ENCODE data around the gene ASCC1. TPM values are rescaled to one million over a fixed set of nuclear protein-coding genes. Genes with fewer than 3 reads are reported as not detected.
"Not testable (repeated sequence)": the region's sequence is repeated elsewhere in the genome, so short reads cannot be mapped to it uniquely, and the experiment has no call there.

Gene ASCC1
- total RNA-seq, 2 experiments from 2014 or later: 61.6 to 68.5 TPM

GRCh38 chr10:72156223-72156622 lies 59.9 kb downstream of the ASCC1 start:
- DNase-seq: no peak
- intact Hi-C loops (cut with micrococcal nuclease): no loop called here
- Mint-ChIP-seq H3K27ac (no peak overlapping the region), H3K9me3 (no peaks in the 10 kb centered on the region), H3K27me3 (ENCODE audit: low read depth) (no peaks in the 10 kb centered on the region), H3K4me1 (ENCODE audit: low read depth) (peaks cover under 1% of the 10 kb centered on the region), H3K36me3 (ENCODE audit: low read depth) (peaks cover 30% of the 10 kb centered on the region), H3K4me3 (no peak overlapping the region)
- CTCF ChIA-PET: interaction anchor here (1.2 to 1.6 kb wide), 3 partner anchors 9 to 181 kb away, joined by 3 to 4 read pairs (median 4); no protein-coding TSS in a partner anchor

DNA sequence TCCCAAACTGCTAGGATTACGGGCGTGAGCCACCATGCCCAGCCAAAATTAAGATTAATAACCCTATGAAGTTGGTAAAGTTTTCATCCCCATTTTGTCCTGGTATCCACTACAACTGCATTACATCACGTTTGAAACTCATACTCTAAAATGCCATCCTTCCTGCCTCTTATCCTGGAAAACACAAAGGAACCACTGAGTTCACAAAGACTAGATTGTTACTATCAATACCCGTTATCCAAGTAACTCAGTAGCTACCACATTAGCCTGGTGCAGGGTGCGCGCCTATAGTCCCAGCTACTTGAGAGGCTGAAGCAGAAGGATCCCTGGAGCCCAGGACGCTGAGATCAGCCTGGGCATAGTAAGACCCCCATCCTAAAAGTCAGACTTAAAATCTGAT lies 63.8 kb downstream of the ASCC1 start:
- intact Hi-C loops (cut with micrococcal nuclease): no loop called here
- no peak overlapping the region for H3K27ac Mint-ChIP-seq
- no peak overlapping the region for H3K4me3 Mint-ChIP-seq
- no peaks in the 10 kb centered on the region for H3K9me3 Mint-ChIP-seq
- H3K4me1 Mint-ChIP-seq (ENCODE audit: low read depth): peaks cover 15% of the 10 kb centered on the region
- peaks cover 22% of the 10 kb centered on the region for H3K36me3 Mint-ChIP-seq (ENCODE audit: low read depth)
- H3K27me3 Mint-ChIP-seq (ENCODE audit: low read depth): no peaks in the 10 kb centered on the region
- no peak for DNase-seq
- CTCF ChIA-PET: no interaction called here

DNA sequence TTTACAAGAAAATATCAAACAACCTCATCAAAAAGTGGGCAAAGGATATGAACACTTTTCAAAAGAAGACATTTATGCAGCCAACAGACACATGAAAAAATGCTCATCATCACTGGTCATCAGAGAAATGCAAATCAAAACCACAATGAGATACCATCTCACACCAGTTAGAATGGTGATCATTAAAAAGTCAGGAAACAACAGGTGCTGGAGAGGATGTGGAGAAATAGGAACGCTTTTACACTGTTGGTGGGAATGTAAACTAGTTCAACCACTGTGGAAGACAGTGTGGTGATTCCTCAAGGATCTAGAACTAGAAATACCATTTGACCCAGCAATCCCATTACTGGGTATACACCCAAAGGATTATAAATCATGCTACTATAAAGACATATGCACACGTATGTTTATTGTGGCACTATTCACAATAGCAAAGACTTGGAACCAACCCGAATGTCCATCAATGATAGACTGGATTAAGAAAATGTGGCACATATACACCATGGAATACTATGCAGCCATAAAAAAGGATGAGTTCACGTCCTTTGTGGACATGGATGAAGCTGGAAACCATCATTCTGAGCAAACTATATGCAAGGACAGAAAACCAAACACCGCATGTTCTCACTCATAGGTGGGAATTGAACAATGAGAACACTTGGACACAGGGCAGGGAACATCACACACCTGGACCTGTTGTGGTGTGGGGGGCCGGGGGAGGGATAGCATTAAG lies 65.2 kb downstream of the ASCC1 start:
- H3K27ac Mint-ChIP-seq; CTCF ChIA-PET; intact Hi-C loops (cut with micrococcal nuclease); H3K4me3 Mint-ChIP-seq; DNase-seq; H3K27me3 Mint-ChIP-seq (ENCODE audit: low read depth); H3K9me3 Mint-ChIP-seq: not testable (repeated sequence)
- peaks cover 15% of the 10 kb centered on the region for H3K4me1 Mint-ChIP-seq (ENCODE audit: low read depth)
- H3K36me3 Mint-ChIP-seq (ENCODE audit: low read depth): peaks cover 16% of the 10 kb centered on the region

GRCh38 chr10:72147324-72147584 lies 68.8 kb downstream of the ASCC1 start:
- CTCF ChIA-PET: interaction anchor here (1.5 kb wide), 1 partner anchor 20 kb away, joined by 4 read pairs; no protein-coding TSS in a partner anchor
- intact Hi-C loops (cut with micrococcal nuclease): not testable (repeated sequence)

DNA sequence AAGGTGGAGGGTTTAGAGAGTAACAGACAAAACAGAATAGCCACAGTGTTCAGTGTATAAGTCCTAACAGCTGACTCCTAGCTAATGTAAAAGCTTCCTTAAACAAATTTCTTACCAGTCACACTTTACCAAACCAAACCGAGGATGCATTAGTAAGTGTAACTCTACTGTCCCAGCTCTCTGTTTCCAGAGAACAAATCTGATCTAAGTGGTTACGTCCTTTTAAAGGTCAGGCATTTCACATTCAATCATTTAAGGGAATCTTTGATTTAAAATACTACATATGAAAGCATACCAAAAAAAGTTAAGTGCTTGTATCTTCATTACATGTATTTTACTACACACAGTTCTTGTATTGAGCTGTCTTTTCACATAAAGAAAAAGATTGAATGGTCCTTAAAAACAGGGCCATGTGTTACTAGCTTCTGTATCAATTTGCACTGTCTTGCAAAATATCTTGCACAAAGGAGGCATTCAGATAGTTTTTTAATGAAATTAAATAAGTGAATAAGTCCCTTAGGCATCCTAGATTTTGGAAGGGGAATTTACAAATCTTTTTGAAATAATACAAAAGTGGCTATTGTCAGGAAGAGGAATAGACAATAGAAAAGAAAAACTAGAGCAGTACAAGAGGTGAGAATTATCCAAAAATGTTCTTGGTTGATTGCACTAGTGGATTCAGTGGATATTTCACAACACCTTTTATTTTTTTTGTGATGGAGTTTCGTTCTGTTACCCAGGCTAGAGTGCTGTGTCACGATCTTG lies 69.3 kb downstream of the ASCC1 start:
- peaks cover 15% of the 10 kb centered on the region for H3K4me1 Mint-ChIP-seq (ENCODE audit: low read depth)
- no peaks in the 10 kb centered on the region for H3K27me3 Mint-ChIP-seq (ENCODE audit: low read depth)
- no peak overlapping the region for H3K27ac Mint-ChIP-seq
- DNase-seq: no peak
- no peak overlapping the region for H3K4me3 Mint-ChIP-seq
- CTCF ChIA-PET: interaction anchor here (0.9 to 1.5 kb wide), 2 partner anchors 20 to 174 kb away, joined by 3 to 4 read pairs; no protein-coding TSS in a partner anchor
- intact Hi-C loops (cut with micrococcal nuclease): no loop called here
- H3K9me3 Mint-ChIP-seq: no peaks in the 10 kb centered on the region
- peaks cover 8% of the 10 kb centered on the region for H3K36me3 Mint-ChIP-seq (ENCODE audit: low read depth)

More at GRCh38 chr10:72147324-72147584, 68.8 kb downstream of the ASCC1 start:
- DNase-seq; H3K27ac Mint-ChIP-seq; H3K9me3 Mint-ChIP-seq; H3K27me3 Mint-ChIP-seq (ENCODE audit: low read depth); H3K36me3 Mint-ChIP-seq (ENCODE audit: low read depth); H3K4me3 Mint-ChIP-seq: not testable (repeated sequence)
- H3K4me1 Mint-ChIP-seq (ENCODE audit: low read depth): peaks cover 15% of the 10 kb centered on the region

- peaks cover 7% of the 10 kb centered on the region for H3K36me3 Mint-ChIP-seq (ENCODE audit: low read depth)
- no peak overlapping the region for H3K4me3 Mint-ChIP-seq
- no peaks in the 10 kb centered on the region for H3K27me3 Mint-ChIP-seq (ENCODE audit: low read depth)
- intact Hi-C loops (cut with micrococcal nuclease): no loop called here
- CTCF ChIA-PET: interaction anchor here (0.9 to 1.5 kb wide), 2 partner anchors 19 to 175 kb away, joined by 3 to 4 read pairs; no protein-coding TSS in a partner anchor
- H3K9me3 Mint-ChIP-seq: no peaks in the 10 kb centered on the region
- H3K27ac Mint-ChIP-seq: no peak overlapping the region
- peaks cover 15% of the 10 kb centered on the region for H3K4me1 Mint-ChIP-seq (ENCODE audit: low read depth)
- no peak for DNase-seq
Measured at GRCh38 chr10:72146071-72146470, 70.0 kb downstream of the ASCC1 start.

DNA sequence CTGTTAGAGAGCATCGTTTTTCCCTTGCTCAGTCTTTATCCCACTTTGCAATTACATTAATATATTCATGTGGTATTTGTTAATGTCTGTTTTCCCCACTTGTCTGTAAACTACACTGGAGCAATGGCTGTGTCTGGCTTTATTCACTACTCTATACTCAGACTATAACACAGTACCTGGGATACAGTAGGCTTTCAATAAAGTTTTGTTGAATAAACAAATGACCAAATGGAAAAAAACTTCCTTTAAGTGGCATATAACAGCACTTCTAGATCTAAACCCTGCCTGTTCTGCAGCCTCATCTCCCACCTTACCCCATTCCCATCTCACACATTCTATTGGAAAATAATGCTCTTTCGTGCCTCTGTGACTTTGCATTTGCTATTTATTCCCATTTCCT lies 70.4 kb downstream of the ASCC1 start:
- Mint-ChIP-seq H3K36me3 (ENCODE audit: low read depth) (peaks cover 3% of the 10 kb centered on the region), H3K9me3 (no peaks in the 10 kb centered on the region), H3K4me3 (no peak overlapping the region), H3K4me1 (ENCODE audit: low read depth) (peaks cover 15% of the 10 kb centered on the region), H3K27me3 (ENCODE audit: low read depth) (no peaks in the 10 kb centered on the region), H3K27ac (no peak overlapping the region)
- DNase-seq: no peak
- intact Hi-C loops (cut with micrococcal nuclease): no loop called here
- CTCF ChIA-PET: interaction anchor here (0.6 kb wide), 1 partner anchor 1100 kb away, joined by 4 read pairs; no protein-coding TSS in a partner anchor

DNA sequence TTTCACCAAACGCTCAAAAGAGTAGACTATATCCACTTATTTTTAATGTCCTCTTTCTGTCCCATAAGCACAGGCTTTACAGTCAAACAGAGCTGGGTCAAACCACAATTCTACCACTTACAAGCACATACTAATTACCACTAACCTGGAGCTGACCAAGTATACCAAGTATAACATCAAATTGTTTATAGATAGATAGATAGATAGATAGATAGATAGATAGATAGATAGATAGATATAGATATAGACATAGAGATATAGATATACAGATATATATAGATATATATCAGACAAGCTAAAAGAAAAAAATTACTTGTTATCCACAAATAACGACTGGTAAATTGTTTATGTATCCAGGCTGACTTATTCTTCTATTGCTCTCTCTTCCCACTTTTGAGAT lies 75.2 kb downstream of the ASCC1 start:
- H3K27ac Mint-ChIP-seq: no peak overlapping the region
- CTCF ChIA-PET: interaction anchor here (0.7 kb wide), 1 partner anchor 53 kb away, joined by 6 read pairs; no protein-coding TSS in a partner anchor
- intact Hi-C loops (cut with micrococcal nuclease): no loop called here
- peaks cover 9% of the 10 kb centered on the region for H3K36me3 Mint-ChIP-seq (ENCODE audit: low read depth)
- no peak overlapping the region for H3K4me3 Mint-ChIP-seq
- H3K4me1 Mint-ChIP-seq (ENCODE audit: low read depth): peaks cover 9% of the 10 kb centered on the region
- H3K27me3 Mint-ChIP-seq (ENCODE audit: low read depth): no peaks in the 10 kb centered on the region
- peaks cover 3% of the 10 kb centered on the region for H3K9me3 Mint-ChIP-seq
- no peak for DNase-seq

- no peaks in the 10 kb centered on the region for H3K27me3 Mint-ChIP-seq (ENCODE audit: low read depth)
- H3K4me1 Mint-ChIP-seq (ENCODE audit: low read depth): peaks cover 16% of the 10 kb centered on the region
- no peak overlapping the region for H3K4me3 Mint-ChIP-seq
- peaks cover 13% of the 10 kb centered on the region for H3K36me3 Mint-ChIP-seq (ENCODE audit: low read depth)
- DNase-seq: no peak
- no peak overlapping the region for H3K27ac Mint-ChIP-seq
- intact Hi-C loops (cut with micrococcal nuclease): no loop called here
- H3K9me3 Mint-ChIP-seq: peaks cover 3% of the 10 kb centered on the region
- CTCF ChIA-PET: interaction anchor here (0.7 kb wide), 1 partner anchor 53 kb away, joined by 6 read pairs; no protein-coding TSS in a partner anchor
Measured at GRCh38 chr10:72140174-72140573, 75.9 kb downstream of the ASCC1 start.

DNA sequence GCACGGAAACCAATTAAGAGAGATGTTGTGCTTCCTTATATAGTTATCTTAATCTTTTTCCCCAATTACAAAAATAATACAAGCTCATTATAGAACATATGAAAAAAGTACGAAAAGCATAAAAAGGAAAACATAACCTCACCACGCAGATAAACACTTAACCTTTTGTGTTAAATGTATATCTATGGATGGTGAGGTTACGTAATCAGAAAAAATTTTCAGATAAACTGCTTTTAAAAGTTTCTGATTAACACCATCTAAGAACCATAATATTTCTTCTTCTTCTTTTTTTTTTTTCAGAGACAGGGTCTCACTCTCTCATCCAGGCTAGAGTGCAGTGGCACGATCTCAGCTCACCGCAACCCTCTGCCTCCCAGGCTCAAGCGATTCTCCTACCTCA lies 78.5 kb downstream of the ASCC1 start:
- no peak for DNase-seq
- CTCF ChIA-PET: interaction anchor here (0.7 to 2.5 kb wide), 4 partner anchors 11 to 204 kb away, joined by 3 to 10 read pairs (median 4); no protein-coding TSS in a partner anchor
- Mint-ChIP-seq H3K4me1 (ENCODE audit: low read depth) (peaks cover 35% of the 10 kb centered on the region), H3K4me3 (no peak overlapping the region), H3K36me3 (ENCODE audit: low read depth) (peaks cover 13% of the 10 kb centered on the region), H3K27me3 (ENCODE audit: low read depth) (no peaks in the 10 kb centered on the region), H3K27ac (no peak overlapping the region), H3K9me3 (peaks cover 3% of the 10 kb centered on the region)
- intact Hi-C loops (cut with micrococcal nuclease): no loop called here

- CTCF ChIA-PET: interaction anchor here (0.7 to 2.5 kb wide), 5 partner anchors 9 to 200 kb away, joined by 3 to 10 read pairs (median 4); no protein-coding TSS in a partner anchor
- H3K27ac Mint-ChIP-seq; DNase-seq; intact Hi-C loops (cut with micrococcal nuclease); H3K27me3 Mint-ChIP-seq (ENCODE audit: low read depth); H3K4me3 Mint-ChIP-seq; H3K9me3 Mint-ChIP-seq: not testable (repeated sequence)
- Mint-ChIP-seq H3K36me3 (ENCODE audit: low read depth) (peaks cover 15% of the 10 kb centered on the region), H3K4me1 (ENCODE audit: low read depth) (peaks cover 38% of the 10 kb centered on the region)
Measured at GRCh38 chr10:72136225-72136624, 79.9 kb downstream of the ASCC1 start.

All from activated naive CD4-positive, alpha-beta T cell treated with anti-CD3 and anti-CD28 coated beads for 36 hours (primary cell).